ENCODE measurements around the gene KCTD1.

KCTD1 gene

DNA sequence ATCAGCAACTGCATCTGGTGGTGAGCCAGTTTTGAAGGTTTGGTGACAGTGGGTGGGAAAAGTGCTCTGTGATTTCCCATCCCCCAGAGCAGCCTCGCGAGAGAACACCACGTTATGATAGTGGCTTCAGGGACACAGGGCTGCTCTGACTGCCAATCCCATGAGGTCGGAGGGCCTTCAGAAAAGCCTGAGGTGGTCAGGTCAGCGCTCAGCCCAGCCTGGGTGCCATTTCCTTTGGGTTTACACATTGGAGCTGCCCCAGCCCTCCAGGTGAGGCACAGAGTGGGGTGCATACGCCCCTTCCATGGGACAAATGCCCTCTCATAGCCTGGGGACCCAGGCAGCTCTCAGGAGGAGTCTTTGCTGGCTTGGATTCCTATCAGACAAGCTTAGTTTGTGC lies 126.8 kb downstream of the KCTD1 start:
- no peak for DNase-seq

- DNase-seq = no peak
Measured at GRCh38 chr18:26419746-26420145, 128.6 kb downstream of the KCTD1 start.

- no peak for DNase-seq
Measured at GRCh38 chr18:26418225-26418624, 130.1 kb downstream of the KCTD1 start.

DNA sequence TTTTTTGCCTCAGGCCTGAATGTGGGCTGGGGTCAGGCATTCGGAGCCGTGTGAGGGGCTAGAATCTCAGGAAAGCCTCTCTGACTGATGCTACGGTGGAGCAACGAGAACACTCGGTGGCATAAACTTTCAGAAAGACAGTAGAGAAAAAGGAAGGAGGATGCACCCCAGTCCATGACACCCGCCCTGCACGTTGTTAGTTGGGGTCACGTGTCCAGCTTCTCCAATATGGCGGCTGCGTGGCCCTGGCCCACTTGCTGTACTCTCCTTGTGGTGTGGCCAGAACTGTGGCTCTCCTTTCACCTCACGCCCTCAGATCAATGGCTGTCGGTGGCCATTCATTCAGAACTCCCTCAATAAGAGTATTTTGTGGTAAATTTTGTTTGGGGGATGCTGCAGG lies 131.2 kb downstream of the KCTD1 start:
- DNase-seq = no peak

GRCh38 chr18:26416652-26417150 lies 131.7 kb downstream of the KCTD1 start:
- DNase-seq = no peak

- no peak for DNase-seq
Measured at GRCh38 chr18:26415631-26416030, 132.7 kb downstream of the KCTD1 start.

GRCh38 chr18:26414901-26415440 lies 133.4 kb downstream of the KCTD1 start:
- no peak for DNase-seq

DNA sequence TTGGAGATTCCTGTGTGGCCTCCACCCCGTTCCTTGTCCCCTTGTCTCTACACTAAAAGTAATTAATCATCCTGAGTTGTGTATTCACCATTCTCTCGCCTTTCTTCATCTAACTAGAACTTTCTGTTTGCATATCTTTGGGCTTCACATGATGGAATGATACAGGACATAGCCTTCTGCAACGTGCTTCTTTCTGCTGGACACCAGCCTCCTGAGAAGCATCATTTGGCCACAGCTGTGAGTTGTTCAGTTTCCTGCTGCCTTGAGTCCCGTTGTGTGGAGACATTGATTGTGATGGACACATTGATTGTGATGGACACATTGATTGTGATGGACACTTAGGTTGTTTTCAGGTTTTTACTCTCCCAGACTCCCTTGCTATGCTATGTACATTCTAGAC lies 139.3 kb downstream of the KCTD1 start:
- no peak for DNase-seq

DNA sequence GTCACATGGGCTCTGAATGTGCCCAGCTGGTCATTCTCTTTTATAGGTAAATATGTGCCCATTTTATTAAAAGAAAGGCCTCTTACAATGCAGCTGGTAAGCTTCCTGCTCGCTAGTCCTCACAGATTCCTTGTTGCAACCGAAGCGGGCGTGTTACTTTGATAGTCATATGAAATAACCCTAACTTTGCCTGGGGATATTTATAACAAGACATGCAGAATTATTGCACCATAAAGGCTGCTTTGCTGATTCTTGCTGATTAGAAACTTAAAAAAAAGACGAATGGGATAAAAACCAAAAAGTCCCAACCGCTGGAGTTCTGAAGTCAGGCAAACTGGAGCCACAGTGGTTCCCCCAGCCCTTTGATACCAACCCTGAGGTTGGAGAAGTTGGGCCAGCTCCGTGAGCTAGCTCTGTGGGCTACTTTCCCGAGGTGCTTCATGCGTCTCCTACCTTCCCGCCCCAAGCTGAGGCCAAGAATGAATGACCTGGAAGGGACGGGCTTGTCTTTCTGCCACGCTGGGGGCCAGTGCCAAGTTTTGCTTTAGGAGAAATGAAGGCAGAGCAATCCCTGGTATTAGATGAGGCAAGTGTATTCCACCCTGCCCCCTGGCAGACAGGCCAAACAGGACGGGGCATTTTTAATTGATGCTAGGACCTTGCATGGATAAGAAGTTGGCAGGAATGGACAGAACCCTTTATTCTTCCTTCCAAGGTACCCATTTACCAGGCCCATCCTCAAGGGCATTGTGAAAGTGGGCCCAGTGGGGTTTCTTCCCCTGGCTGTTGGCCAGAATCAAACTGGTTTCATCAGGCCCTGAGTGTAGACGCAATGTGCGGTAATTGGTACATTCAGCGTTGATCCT lies 140.4 kb downstream of the KCTD1 start:
- no peak for DNase-seq

DNA sequence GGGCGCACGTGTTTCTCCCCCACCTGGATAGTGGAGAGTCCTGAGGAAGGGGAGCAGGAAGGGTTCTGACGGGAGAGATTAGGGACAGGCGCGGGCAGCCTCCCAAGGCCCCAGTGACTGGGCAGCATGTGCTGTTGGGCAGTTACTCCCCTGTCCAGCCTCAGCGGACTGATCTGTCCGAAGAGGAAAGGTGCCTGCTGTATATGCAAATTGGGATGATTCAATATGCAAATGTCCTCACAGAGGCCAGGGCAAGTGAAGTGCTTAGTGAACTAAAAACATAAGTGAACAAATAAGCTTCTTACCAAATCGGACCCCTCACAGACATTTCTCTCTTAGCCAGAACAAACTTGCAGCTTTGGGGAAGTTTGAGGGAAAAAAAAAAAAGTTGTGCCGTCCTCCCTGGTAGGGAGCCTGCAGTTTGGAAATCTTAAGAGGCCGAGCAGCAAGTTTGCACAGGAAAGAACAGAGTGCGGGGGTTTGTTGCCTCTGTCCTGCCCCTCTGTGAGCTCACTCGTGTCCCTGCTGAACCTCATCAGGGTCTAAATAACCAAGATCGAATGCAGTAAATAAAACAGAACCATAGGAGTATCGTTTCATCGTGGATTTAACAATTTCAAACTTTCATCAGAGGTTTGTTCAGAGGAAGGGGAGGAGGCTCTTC lies 141.4 kb downstream of the KCTD1 start:
- no peak for DNase-seq

- no peak for DNase-seq
Measured at GRCh38 chr18:26406324-26406723, 142.0 kb downstream of the KCTD1 start.

DNA sequence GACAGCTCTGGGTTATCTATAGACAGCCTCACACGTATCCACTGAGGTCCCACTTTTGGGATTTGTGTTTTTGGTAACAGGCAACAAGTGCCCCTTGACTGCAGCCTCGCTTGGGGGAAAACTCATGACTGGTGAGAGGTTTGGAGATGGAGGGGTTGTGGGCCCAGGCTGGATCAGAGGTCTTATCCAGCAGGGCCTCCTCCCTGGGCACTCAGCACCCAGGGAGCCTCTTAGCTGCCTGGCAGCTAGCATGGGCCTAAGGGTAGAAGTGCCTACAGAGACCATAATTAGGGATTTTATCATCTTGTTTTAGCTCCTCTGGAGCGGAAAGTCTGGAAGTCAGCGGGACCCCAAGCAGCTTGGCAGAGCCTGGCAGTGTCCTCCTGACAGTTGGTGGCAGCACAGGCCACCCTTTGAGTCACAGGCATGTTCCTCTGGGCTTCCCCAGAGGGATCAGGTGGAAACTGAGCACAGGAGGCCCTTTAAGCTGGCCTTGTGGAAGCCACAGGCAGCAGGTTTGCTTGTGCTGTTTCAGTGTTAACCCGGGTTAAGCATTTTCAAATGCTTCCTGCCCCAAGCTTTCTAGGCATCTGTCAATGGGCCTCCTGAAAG lies 143.1 kb downstream of the KCTD1 start:
- DNase-seq = peak; percentile 15
